Measurements from ENCODE around the gene C6orf132.
A peak's percentile ranks its signal among the peaks of the same experiment; 100 is the strongest.
"Not testable (repeated sequence)": the region's sequence is repeated elsewhere in the genome, so short reads cannot be mapped to it uniquely, and the experiment has no call there.

C6orf132 gene

GRCh38 chr6:42158631-42159030 lies 16.2 kb upstream of the C6orf132 start:
- no peak for DNase-seq

- DNase-seq, result no peak
Observed at GRCh38 chr6:42158011-42158410, 15.6 kb upstream of the C6orf132 start.

GRCh38 chr6:42156638-42157037 lies 14.2 kb upstream of the C6orf132 start:
- DNase-seq, result no peak

GRCh38 chr6:42155293-42155692 lies 12.9 kb upstream of the C6orf132 start:
- DNase-seq, result no peak

GRCh38 chr6:42154461-42155209 lies 12.2 kb upstream of the C6orf132 start:
- DNase-seq, result no peak

- no peak for DNase-seq
Observed at GRCh38 chr6:42153921-42154320, 11.5 kb upstream of the C6orf132 start.

- DNase-seq, result not testable (repeated sequence)
Observed at GRCh38 chr6:42152528-42153213, 10.3 kb upstream of the C6orf132 start.

- DNase-seq, result no peak
Observed at GRCh38 chr6:42152024-42152423, 9.6 kb upstream of the C6orf132 start.

GRCh38 chr6:42150254-42150653 lies 7.8 kb upstream of the C6orf132 start:
- no peak for DNase-seq

- no peak for DNase-seq
Observed at GRCh38 chr6:42148058-42148457, 5.6 kb upstream of the C6orf132 start.

GRCh38 chr6:42147138-42147562 lies 4.7 kb upstream of the C6orf132 start:
- DNase-seq, result no peak

- DNase-seq, result no peak
Observed at GRCh38 chr6:42141603-42142117, 760 bp downstream of the C6orf132 start.

GRCh38 chr6:42140756-42141602 lies 1.4 kb downstream of the C6orf132 start:
- DNase-seq, result no peak

GRCh38 chr6:42140032-42140431 lies 2.4 kb downstream of the C6orf132 start:
- DNase-seq, result no peak

GRCh38 chr6:42138630-42139619 lies 3.5 kb downstream of the C6orf132 start:
- no peak for DNase-seq

GRCh38 chr6:42138190-42138589 lies 4.2 kb downstream of the C6orf132 start:
- DNase-seq, result no peak

- DNase-seq, result no peak
Observed at GRCh38 chr6:42137194-42137753, 5.1 kb downstream of the C6orf132 start.

GRCh38 chr6:42136508-42137193 lies 5.8 kb downstream of the C6orf132 start:
- DNase-seq, result peak; percentile 52

- no peak for DNase-seq
Observed at GRCh38 chr6:42135722-42136121, 6.7 kb downstream of the C6orf132 start.

- no peak for DNase-seq
Observed at GRCh38 chr6:42135161-42135560, 7.3 kb downstream of the C6orf132 start.

- no peak for DNase-seq
Observed at GRCh38 chr6:42133926-42134325, 8.5 kb downstream of the C6orf132 start.

Data from stimulated activated CD4-positive, alpha-beta T cell treated with anti-CD3 and anti-CD28 coated beads, Interleukin-1b, Interleukin-23, amount 100 ng/mL, for 48 hours (primary cell).